ENCODE results near the gene SH2D5. TPM values are rescaled to one million over a fixed set of nuclear protein-coding genes. Genes with fewer than 3 reads are reported as not detected.
A peak's percentile ranks its signal among the peaks of the same experiment; 100 is the strongest.
"Not testable (repeated sequence)": the region's sequence is repeated elsewhere in the genome, so short reads cannot be mapped to it uniquely, and the experiment has no call there.

The SH2D5 gene
- total RNA-seq, 1 donor from 2014 or later = 0.96 TPM

DNA sequence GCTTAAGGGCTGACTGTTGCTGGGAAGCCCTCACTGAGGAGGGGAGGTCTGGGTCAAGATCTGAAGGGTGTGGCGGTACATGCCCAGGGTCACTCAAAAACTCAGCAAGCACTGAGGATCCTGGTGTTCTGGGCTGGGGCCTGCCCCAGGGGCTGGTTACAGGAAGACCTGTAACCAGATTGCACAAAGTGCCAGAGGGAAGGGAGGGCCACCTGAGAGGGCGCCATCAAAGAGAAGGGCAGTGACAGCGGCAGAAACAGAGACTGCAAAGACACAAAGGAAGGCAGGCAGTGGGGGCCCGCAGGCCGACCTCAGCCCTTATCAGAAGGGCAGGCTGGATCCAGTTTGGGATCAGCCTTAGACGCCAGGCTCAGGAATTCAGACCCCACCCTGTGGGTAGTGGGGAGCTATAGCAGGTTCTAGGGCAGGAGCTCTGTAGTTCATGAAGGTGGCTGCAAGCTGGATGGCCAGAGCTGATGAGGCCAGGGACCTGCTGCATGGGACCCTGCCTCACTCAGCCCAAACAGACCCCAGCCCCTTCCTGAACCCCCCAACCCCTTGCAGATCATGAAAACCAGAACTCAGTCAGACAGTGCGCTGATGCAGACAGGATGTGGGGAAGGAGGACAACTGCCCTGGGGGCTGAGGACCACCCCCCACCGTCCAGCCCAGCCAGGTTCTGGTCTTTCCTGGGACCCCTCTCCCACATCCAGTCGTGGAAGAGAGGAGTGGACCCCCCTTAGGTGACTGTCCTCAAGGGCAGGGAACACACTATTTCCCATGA is 3.9 kb downstream of the SH2D5 start:
- no peak for DNase-seq (ENCODE audit: low spot score)

DNA sequence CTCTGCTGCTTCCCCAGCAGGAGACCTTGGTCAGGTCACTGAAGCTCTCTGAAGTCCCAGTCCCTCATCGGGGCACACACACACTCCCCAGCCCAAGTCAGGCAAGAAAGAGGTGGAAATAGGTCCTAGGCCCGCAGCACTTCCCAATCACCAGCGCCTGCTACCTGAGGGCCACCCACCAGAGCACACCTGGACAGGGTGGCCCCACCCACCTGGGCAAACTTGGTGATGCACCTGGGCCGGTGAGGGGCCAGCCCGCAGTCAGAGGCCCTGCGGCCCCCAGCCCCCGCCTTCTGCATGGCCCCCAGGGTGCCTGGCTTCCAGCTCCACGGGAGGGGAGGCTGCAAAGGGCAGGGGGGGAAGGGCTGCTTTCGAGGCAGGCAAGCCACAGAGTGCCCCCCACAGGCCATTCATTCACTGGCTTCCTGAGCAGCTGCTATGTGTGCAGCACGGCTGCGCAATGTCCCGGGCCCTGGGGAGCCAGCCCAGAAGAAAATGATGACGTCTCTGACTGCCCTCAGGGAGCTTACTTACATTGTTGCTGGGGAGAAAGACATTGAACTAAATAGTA is 4.7 kb downstream of the SH2D5 start:
- DNase-seq (ENCODE audit: low spot score) = no peak

DNA sequence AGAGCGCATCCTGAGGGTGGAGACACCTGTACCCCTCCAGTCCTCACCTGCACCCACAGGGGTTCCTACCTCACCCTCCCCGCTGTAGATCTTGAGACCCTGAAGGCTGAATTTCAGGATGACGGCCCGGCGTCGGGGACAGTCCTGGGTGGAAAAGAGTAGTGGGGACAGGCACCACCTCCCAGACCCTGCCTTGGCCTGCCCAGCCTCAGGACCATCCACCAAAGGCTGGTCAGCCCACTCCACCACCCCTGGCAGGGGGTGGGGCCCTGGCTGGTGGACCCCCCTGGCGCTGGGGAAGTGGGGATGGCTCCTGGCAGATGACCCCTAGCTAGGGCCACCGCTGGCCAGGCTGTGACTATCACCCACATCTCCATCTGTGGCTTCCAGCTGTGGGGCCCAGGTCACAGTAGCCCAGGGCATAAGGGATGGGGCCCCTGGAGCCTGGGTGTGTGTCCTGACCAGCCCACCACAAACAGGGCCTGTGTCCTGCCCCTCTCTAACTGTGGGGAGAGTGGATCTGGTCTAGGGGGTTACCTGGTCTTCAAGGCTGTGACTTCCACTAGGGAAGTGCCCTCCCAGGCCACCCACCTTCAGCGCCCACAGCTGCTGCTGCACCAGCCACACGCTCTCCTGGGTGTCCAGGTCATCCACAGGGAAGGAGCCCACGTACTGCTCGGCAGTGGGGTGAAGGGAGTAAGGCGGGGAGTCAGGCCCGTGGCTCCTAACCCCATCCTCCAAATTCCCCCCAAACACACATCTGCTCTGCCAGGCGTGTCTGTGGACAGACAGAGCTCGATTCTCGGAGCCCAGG is 5.4 kb downstream of the SH2D5 start:
- no peak for DNase-seq (ENCODE audit: low spot score)

DNA sequence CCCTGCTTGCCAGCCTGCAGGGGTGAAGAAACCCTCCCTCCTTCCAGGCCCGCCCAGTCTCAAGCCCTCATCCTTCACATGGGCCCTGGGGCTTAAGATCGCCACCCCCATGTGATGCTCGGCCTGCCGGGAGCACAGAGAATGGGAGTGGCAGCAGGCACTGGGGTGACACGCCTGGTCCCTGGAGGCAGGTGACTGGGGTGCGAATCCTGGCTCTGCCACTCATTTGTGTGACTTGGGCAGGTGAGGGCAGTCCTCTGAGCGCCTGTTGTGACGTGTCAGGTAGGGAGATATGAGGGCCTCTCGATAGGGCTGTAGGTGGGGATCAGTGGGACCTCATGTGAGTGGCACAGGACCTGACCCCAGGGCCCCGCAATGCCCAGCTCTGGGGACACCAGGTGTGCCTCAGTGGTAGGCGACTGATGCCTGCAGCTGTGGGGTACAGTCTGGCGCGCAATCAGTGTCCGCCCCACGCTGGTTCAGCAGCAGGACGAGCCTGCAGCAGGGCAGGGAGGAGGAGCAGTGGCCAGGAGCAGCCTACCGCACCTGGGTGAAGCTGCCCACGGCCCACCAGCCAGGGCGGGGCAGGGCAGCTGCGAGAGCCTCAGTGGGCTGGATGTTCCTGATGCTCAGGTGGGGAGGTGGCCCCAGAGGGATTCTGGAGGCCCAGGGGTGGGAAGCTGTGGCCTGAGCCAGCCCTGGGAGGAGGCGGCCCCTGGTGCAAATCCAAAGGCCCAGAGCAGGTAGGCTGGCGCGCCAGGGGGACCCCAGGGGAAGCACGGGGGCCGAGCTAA is 6.2 kb downstream of the SH2D5 start:
- DNase-seq (ENCODE audit: low spot score) = no peak

DNA sequence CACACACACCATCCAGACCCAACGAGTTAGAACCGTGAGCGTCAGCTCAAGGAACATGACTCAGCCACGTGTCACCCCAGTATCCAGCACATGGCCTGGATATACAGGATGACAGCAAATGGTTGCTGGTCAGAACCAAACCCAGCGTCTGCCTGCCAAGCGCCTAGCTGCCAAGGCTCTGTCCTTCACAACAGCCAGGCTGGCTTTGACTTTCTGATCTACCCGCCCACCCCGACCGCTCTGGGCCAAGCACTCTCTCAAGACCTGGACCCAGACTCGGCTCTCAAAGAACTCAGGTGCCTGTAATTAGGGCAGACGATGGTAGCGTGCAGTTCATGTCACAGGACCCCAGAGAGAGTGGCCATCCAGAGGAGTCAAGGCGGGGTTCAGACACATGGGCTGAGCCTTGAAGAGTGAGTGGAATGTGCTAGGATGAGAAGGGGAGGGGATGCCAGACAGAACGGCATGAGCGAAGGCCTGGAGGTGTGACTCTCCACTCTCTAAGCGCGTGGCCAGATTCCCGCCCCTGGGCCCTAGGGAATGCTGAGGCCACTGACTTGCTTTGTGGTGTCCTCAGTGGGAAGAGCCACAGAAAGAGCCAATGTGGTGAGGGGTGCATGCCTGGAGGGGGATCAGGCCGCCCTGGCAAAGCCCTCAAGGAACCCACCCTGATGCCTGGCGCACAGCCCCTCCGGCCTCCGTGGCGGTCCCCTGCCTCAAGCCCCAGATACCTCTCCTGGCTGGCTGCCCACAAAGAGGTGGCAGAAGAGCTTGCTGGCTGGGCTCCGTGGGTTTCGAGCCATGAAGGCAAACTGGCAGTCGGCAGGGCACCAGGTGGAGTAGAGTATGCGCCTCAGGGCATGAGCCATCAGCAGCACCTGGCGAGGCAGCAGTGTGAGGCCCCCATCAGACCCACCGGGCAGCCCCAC is 7.0 kb downstream of the SH2D5 start:
- DNase-seq (ENCODE audit: low spot score) = no peak

DNA sequence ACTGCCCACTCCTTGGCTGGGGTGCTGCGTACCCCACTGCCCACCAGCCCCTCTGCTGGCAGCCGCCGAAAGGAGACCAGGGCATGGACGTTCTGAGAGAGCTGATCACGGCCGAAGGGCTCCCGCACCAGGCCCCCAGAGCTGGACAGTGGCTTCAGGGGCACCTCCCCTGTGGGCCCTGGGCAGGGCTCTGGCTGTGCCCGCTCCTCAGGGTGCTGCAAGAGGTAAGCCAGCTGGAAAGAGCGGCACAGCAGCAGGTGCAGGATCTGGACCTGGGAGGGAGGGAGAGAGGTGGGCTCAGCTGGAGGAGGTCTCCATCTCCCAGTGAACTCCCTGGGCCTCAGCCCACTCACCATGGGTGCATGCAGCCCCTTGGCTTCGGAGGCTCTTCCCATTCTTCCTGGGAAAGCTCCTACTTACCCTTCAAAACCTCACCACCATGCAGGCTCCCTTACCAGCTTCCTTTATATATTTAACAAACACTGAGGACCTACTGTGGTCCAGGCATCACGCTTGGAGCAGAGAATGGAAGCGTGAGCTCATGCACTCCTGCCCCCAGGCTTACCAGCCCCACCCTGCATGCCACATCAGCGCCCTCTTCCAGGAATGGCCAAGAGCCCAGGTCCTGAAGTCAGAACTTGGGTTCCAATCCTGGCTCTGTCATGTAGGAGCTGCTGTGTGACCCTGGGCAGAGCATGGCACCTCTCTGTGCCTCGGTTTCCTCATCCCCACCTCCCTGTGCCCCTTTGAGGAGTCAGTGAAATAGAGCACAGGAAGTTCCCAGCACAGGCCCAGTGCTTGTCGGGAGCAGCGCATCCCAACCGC is 7.9 kb downstream of the SH2D5 start:
- no peak for DNase-seq (ENCODE audit: low spot score)

DNA sequence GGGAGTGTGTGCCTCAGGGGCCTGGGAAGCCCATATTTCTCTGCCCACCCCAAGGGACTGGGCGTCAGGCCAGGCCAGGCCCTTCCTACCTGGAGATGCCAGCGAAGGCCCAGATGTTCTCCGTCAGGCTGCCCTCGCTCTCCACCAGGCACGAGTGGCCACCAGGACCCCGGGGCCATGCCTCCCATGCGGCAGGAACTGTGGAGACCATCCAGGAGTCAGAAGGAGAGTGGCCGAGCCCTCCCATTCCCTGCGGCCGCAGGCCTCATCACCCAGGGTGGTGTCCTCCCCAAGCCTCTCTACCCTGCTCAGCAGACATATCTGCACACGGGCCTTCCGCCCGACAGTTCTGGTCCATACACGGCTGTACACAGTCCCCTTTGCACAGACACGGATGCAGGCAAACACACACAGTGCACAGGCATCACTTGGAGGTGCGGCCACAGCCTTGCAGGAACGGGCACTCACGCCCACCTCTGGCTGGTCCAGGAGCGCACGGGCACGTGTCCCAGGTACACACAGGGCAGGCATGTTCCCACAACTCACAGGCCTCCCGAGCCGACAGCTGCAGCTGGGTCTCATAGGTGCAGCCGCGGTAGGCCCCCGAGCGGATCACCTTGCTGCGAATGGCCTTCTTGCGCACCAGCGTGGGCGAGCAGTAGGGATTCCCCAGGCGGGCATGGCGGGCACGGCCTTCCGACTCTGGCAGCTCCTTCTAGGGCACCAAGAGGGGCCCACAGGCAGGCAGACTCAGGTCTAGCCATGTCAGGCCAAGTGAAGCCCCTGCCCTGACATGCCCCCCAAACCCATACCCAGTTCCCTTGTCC is 8.8 kb downstream of the SH2D5 start:
- no peak for DNase-seq (ENCODE audit: low spot score)

DNA sequence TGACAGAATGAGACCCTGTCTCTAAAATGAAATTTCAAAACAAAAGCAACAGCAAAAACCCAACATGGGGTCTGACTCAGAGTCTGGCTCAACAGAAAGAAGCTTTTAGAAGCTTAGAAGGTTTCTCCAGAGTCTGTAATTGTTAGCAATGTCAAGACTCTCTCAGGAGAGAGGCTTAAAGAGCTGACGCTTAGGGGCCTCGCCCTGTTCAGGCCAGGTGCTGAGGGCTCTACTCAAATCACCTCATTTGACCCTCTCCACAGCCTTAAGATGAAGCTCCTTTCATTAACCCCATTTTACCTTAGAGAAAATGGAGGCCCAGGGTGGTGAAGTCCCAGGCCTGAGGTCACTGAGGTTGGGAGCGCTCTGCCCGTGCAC is 9.4 kb downstream of the SH2D5 start:
- no peak for DNase-seq (ENCODE audit: low spot score)

DNA sequence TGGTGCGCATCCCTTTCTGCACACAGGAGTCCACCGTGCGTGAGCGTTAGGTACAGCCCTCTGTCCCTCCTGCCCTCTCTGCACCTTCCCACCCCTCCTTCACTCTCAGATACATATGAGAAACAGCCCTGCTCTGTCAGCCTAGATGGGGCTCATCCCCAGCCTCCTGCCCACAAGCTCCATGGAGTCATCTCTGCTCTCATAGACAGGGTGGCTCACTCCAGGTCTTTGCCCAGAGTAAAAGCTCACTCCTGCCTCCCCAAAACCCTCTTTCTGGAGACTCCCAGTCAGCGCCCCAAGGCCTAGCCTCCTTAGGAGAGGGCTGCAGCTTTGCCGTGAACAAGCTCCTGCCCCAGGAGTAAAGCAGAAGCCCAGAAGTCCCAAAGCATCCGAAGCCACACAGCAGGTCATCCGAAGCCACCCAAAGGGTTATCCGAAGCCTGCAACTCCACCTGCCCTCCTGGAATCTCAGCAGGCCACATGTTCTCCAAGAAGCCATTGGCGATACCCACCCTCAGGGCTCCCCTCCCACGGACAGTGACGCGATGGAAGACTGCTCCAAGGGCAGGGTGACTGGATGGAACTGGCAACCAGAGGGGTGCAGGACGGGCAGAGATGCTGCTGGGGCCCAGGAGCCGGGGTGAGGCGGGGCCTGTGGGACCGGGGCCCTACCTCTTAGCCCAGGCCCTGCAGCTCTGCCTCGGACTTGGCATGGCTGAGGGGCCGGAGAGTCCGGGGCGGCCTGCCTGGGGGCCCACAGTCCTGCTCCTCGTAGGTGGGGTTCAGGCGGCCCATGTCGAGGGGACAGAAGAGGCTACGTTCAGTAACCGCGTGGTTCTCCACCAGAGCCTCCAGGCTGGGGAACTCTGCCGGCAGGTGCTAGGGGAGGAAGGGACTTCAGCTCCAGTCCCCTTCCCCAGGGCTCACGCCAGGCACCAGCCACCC is 11.1 kb downstream of the SH2D5 start:
- DNase-seq (ENCODE audit: low spot score) = no peak

DNA sequence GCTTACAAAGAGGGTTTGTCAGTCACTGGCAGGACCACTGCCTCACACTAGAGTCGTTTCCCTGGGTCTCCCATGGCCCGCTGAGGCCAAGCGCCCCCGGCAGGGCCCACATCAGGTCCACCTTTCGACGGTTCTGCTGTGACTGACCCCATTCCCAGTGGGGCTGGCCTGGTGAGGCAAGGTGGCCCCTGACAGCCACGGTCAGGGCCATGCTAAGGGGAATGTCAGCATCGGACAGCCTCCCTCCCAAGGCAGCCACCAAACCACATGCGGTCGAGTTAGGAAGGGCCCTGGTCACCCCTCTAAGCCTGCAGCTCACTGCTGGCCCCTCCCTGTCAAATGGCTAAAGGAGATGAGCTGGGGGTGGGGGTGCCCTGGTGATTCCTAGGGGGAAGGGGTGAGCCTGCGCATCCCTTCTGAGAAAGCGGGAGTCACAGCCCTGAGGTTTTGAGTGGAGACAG is 11.8 kb downstream of the SH2D5 start:
- no peak for DNase-seq (ENCODE audit: low spot score)

DNA sequence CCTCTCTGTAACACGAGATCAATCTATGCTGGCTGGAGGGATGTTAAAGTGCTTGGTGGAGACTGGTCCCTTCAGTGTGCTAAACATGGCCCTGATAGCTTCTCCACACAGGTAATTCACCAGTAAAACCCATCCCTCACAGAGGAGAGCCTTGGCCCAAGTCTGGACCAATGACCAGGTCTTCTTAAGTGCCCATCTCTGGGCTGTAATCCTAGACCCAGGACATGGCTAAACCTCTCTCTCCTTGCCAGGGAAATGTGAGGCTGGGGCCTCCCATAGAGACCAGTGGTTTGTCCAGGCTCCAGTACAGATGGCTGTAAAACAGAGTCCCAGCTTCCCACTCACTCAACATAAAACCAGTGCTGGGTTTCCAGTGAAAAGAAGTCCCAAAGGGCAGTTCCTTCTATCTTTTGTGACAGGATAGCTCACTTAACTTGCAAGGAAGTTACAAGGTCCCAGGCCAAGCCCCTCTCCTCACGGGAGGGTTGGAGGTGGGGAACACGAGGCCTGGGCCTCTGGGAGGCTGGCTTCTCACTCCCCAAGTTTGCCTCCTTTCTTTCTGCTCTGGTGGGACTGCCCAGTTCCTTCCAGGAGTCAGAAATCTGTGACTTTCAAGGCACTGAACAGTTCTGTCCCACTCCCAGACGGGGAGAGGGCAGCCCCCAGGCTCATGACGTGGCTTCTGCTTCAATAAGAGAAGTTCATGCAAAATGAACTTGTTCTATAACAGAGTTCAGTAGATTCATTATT is 12.5 kb downstream of the SH2D5 start:
- DNase-seq (ENCODE audit: low spot score) = no peak

DNA sequence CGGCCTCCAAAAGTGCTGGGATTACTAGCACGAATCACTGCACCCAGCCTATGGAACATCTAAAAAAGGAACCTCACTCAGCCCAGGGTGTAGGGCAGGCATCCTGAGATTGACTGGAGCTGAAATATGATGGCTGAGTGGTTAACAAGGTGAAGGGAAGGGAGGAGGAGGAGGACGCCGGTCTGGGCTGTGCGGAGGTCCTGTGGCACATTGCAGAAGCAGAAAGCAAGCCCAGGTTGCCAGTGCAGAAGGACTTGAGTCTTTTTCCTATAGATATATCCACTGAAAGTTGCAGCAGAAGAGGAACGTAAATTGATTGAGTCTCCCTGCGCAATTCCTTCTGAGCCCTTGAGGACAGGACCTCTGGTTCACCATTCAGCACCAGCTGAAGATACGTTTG is 13.2 kb downstream of the SH2D5 start:
- DNase-seq (ENCODE audit: low spot score) = no peak

DNA sequence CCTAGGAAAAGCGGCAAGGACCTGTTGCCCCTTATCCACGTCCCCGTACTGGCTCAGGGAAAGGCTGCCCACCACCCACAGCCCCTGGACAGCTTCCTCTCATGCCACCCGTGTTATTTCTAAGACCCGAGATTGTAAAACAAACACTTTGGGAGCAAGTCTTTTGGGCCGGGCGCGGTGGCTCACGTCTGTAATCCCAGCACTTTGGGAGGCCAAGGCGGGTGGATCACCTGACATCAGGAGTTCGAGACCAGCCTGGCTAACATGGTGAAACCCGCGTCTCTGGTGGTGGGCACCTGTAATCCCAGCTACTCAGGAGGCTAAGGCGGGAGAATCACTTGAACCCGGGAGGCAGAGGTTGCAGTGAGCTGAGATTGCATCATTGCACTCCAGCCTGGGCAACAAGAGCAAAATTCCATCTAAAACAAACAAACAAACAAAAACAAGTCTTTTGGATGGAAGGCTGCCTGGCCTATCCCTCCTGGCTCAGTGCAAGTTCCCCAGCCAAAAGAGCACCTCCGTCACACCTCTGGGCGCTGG is 14.1 kb downstream of the SH2D5 start:
- not testable (repeated sequence) for DNase-seq (ENCODE audit: low spot score)

DNA sequence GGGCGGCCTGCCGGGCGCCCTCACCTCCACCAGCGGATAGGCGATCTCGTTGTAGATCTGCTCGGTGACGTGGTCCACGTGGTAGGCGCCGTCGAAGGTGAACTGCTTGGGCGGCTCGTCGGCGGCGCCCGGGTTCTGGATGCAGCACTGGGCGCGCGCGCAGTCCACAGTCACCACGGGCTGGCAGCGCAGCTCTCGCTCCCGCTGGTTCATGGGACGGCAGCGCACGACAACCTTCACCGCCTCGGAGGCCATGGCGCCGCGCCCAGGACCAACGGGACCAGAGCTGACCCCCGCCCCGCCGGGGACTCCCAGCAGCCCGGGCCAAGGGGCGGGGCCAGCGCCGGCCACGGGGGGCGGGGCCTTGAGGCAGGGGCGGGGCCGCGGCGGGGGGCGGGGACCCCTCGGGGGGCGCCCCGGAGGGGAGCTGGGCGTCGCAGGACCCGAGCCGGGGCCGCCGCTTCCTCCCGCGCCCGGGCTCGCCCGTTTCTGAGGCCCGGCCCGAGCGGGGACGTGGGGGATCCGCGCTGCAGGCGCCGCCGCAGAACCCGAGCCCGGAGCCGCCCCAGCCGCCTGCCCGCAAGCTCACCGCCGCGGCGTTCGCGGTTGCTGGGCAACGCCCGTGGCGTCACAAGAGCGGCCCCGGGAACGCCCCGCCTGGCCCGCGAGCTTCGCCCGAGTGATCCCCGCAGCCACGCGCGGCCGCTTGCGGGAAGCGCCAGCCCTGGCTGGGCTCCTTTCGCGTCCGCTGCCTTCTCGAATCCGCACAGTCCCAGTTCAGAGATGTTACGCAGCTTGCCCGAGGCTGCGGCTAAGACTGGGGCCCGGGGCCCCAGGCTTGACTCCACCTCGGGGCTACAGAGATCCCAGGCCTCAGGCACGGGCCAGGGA is 14.8 kb downstream of the SH2D5 start, which contains the start of gene KIF17:
Gene KIF17, minus strand, starts transcription at position 556 of the 891 bp plus-strand sequence. Its CDS starts 301 bp downstream, at position 255.
- DNase-seq (ENCODE audit: low spot score) = peak; percentile 76

DNA sequence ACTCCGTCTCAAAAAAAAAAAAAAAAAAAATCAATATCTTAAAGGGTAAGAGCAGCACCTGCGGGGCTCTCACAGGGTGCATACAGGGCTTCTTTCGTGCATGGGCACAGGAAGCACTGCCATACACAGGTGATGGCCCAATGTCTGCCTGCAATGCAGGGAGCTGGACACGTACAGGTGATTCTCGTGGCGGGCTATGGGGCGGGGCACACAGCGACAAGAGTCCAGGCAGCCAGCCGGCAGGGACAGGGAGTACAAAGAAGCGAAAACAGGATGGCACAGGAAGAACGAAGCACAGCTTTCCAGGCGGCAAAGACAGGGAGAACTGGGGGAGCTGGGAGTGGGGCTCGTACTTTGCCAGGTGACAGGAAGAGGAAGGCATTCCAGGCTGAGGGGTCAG is 16.3 kb downstream of the SH2D5 start:
- DNase-seq (ENCODE audit: low spot score) = no peak
